Psoas muscle (tissue), 8 donors: ENCODE data around the gene LEF1. TPM values are rescaled to one million over a fixed set of nuclear protein-coding genes. Genes with fewer than 3 reads are reported as not detected.

ENCODE experiments used
- ATAC-seq, 4 donors: fragments of 200-7000 bp; cut with Tn5 transposase; one replicate each; pipeline ENCODE4 v1.9.1; 2020; ENCODE audit warnings: moderate library complexity in 3 of 4, mild to moderate bottlenecking in 2 of 4
- DNase-seq, 2 donors: peaks; one replicate each; pipeline ENCODE4 v3.0.0-alpha.2; 2020
- H3K27ac ChIP-seq: fragments of 200-600 bp; one replicate; pipeline ENCODE4 v1.8.0; 2022
- H3K27me3 ChIP-seq, 3 donors: fragments of 200-600 bp in 1 of 3; one replicate each; pipeline versions ENCODE4 v1.6.1 to v1.8.0; 2013 to 2022; ENCODE audit warnings: low read length in 2 of 3, mild to moderate bottlenecking in 2 of 3, moderate library complexity in 1 of 3; ENCODE audit not compliant: insufficient read depth in 3 of 3
- H3K36me3 ChIP-seq, 2 donors: fragments of 200-600 bp in 1 of 2; one replicate each; pipeline versions ENCODE4 v1.6.1 to v1.8.0; 2013 to 2022; ENCODE audit warnings: low read depth in 1 of 2, mild to moderate bottlenecking in 1 of 2, moderate library complexity in 1 of 2; ENCODE audit not compliant: insufficient read depth in 1 of 2
- H3K4me1 ChIP-seq: fragments of 200-600 bp; one replicate; pipeline ENCODE4 v1.8.0; 2022
- H3K4me3 ChIP-seq: fragments of 200-600 bp; one replicate; pipeline ENCODE4 v1.8.0; 2022; ENCODE audit warnings: mild to moderate bottlenecking
- H3K9me3 ChIP-seq: fragments of 200-600 bp; one replicate; pipeline ENCODE4 v1.8.0; 2022
- CTCF ChIP-seq: fragments of 200-600 bp; IDR thresholded peaks from one replicate; pipeline ENCODE4 v1.8.0; 2022; ENCODE audit warnings: antibody characterized with exemption
- WGBS, 3 donors: extraction: QIAGEN DNeasy Blood & Tissue Kit; methylation state at CpG; one replicate each; pipeline versions ENCODE4 v1.1.6 to v1.1.7; 2013; 5-methylcytosine and 5-hydroxymethylcytosine counted together
- intact Hi-C, 2 donors: fragments of 100-400 bp; cut with DNase I; formaldehyde crosslinking; loops; one replicate each; pipeline versions ENCODE4 v1.11.0 to v1.14.2; 2022
- polyA plus RNA-seq, 3 donors: library from polyadenylated mRNA; stranded (reverse); fragments of 200-250 nt; gene quantifications; one replicate each; pipeline ENCODE4 v1.2.3, GENCODE V29; 2013
- total RNA-seq, 4 donors: library from RNA; stranded (reverse); fragmentation: NEBNext Ultra II Directional in 2 of 4; extraction: Animal tissue kit (Norgen Biotek cat#: 25700) in 2 of 4; gene quantifications; one replicate each; pipeline versions ENCODE4 v1.2.1 to v1.2.4, GENCODE V29; 2021 to 2023
- donor health status: healthy with polysubstance abuse.
- donor health status: DM: no; HTN: no; CAD: no; lungs with moderate emphysema.
- donor health status: Bipolar disorder and iron deficiency.
- donor health status: healthy.
- donor health status: DM: yes; HTN: yes; CAD: no.
- donor health status: DM: no; HTN: no; CAD: no.
- donor health status: DM: no; HTN: no; CAD: no.
- donor health status: DM: yes; HTN: yes; CAD: no.

Gene LEF1
- total and polyA plus RNA-seq, 7 donors = 0.10 to 0.44 (median 0.29) TPM

GRCh38 chr4:108081256-108081655 is 87.5 kb downstream of the LEF1 start:
- intact Hi-C loops = no loop called here

GRCh38 chr4:108080747-108081146 is 88.0 kb downstream of the LEF1 start:
- Histone ChIP-seq H3K4me3 (no peak overlapping the region), H3K36me3 (no peaks in the 10 kb centered on the region), H3K27me3 (no peaks in the 10 kb centered on the region), H3K27ac (no peak overlapping the region), H3K9me3 (no peaks in the 10 kb centered on the region), H3K4me1 (no peaks in the 10 kb centered on the region)
- intact Hi-C loops = no loop called here
- WGBS, 3 donors = 93 to 95% (median 94%) methylated on average over 10 of the region's 10 CpGs
- no peak for TF ChIP-seq CTCF
- DNase-seq = no peak
- ATAC-seq = no peak

More at GRCh38 chr4:108081256-108081655, 87.5 kb downstream of the LEF1 start:
- Histone ChIP-seq H3K36me3 (no peaks in the 10 kb centered on the region), H3K27me3 (no peaks in the 10 kb centered on the region), H3K4me1 (no peaks in the 10 kb centered on the region), H3K27ac (no peak overlapping the region), H3K9me3 (no peaks in the 10 kb centered on the region), H3K4me3 (no peak overlapping the region)
- DNase-seq = no peak
- ATAC-seq = no peak
- no peak for TF ChIP-seq CTCF
- WGBS, 3 donors = 90 to 95% (median 94%) methylated on average over 16 of the region's 16 CpGs

DNA sequence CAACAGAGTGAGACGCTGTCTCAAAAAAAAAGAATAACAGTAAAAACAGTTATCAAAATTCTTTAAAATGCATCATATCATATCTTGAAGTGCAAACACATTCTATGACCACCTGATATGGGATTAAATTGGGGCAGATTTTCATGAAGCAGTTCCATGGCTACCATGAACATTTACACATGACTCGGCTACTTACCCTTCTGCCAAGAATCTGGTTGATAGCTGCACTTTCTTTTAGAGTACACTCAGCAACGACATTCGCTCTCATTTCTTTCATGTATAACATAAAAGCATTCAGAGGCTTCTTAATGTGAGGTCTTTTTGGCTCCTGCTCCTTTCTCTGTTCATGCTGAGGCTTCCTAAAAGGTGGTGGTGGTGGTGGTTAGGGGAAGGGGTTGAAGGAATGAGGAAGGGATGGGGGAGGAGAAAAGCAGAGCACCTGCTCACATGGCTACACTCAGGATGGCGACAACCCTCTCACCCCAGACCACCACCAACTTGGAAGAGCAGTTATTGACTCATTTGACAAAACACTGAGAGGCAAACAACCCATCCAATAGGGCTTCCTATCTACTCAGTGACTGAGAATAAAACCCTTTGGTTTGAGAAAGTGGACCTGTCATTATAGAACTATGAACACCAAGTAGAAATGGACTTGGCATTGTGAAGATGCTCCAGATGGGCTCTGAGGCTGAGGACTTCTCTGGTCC is 90.6 kb downstream of the LEF1 start:
- H3K4me3 ChIP-seq = no peak overlapping the region
- ATAC-seq (no peak), DNase-seq (no peak)
- no peak overlapping the region for H3K27ac ChIP-seq
- H3K9me3 ChIP-seq = no peaks in the 10 kb centered on the region
- WGBS, 3 donors = 68 to 91% (median 71%) methylated on average over 5 of the region's 5 CpGs
- no peaks in the 10 kb centered on the region for H3K4me1 ChIP-seq
- intact Hi-C loops = no loop called here
- H3K27me3 ChIP-seq = peaks cover 0 to 4% (median 0%) of the 10 kb centered on the region in 3 donors
- H3K36me3 ChIP-seq = no peaks in the 10 kb centered on the region
- no peak for TF ChIP-seq CTCF

DNA sequence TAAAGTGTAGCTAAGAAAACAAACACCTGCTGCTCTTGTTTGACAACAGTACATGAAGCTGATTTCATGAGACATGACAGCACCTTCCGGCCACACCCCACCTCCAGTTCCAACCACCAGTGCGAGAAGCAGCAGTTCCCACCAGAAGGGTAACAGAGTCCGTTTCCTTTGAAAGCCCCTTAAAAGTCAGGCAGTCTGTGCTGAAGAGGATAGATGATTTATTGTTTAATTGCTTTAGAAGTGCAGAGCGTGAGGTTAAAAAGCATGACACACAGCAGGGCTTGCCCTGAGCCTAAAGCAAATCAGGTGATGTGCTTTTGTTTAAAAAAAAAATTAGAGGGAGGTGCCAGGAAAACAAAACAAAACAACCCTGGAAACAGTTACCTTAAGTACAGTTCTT is 96.4 kb downstream of the LEF1 start:
- no peak for ATAC-seq
- no peak overlapping the region for H3K4me3 ChIP-seq
- H3K9me3 ChIP-seq = no peaks in the 10 kb centered on the region
- peaks cover 0 to 4% (median 0%) of the 10 kb centered on the region in 3 donors for H3K27me3 ChIP-seq
- no peak for DNase-seq
- WGBS, 3 donors = 42 to 54% (median 53%) methylated on average over 4 of the region's 4 CpGs
- no peak overlapping the region for H3K27ac ChIP-seq
- intact Hi-C loops = no loop called here
- TF ChIP-seq CTCF = no peak
- no peaks in the 10 kb centered on the region for H3K36me3 ChIP-seq
- H3K4me1 ChIP-seq = no peaks in the 10 kb centered on the region

DNA sequence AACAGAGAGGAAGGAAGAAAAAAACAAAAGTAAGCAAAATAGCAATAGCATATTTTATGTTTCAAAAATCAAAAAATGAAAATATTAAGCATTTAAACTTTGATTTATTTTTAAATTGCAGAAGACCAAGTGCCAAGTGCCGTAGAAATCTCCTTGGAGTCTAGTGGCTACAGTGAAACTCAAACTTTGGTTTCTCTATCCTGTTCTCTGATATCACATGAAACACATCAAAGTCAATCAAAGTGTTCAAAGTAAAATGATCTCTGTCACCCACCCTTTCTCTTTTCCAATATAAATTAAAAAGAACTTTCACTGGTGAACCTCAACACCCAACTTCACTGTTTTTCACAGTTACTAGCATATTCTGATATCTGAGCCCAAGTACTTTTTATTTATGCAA is 98.0 kb downstream of the LEF1 start:
- 52 to 77% (median 59%) methylated on average over 1 of the region's 1 CpG for WGBS, 3 donors
- Histone ChIP-seq H3K4me3 (no peak overlapping the region), H3K4me1 (no peaks in the 10 kb centered on the region), H3K36me3 (no peaks in the 10 kb centered on the region), H3K27me3 (peaks cover 0 to 4% (median 0%) of the 10 kb centered on the region in 3 donors), H3K9me3 (no peaks in the 10 kb centered on the region), H3K27ac (no peak overlapping the region)
- ATAC-seq (no peak), DNase-seq (no peak)
- no peak for TF ChIP-seq CTCF
- intact Hi-C loops = no loop called here
